Liver (tissue), 9 donors: ENCODE measurements around the gene RNPS1. TPM values are rescaled to one million over a fixed set of nuclear protein-coding genes. Genes with fewer than 3 reads are reported as not detected.

Experiments
- DNase-seq: peaks from one replicate; pipeline ENCODE4 v3.0.0-alpha.2; 2017; ENCODE audit warnings: low spot score
- H3K27ac ChIP-seq, 2 donors: one replicate each; pipeline ENCODE4 v1.7.0; 2013; ENCODE audit warnings: inconsistent platforms in 2 of 2, low read length in 2 of 2, control low read depth in 1 of 2, low read depth in 1 of 2, mild to moderate bottlenecking in 1 of 2
- H3K27me3 ChIP-seq, 4 donors: one replicate each; pipeline versions ENCODE4 v1.6.1 to v1.7.0; 2013; ENCODE audit warnings: low read length in 3 of 4, inconsistent platforms in 1 of 4, mild to moderate bottlenecking in 1 of 4, moderate library complexity in 1 of 4; ENCODE audit not compliant: control insufficient read depth in 4 of 4, insufficient read depth in 4 of 4
- H3K36me3 ChIP-seq, 4 donors: one replicate each; pipeline versions ENCODE4 v1.6.1 to v1.7.0; 2013; ENCODE audit warnings: low read length in 3 of 4, mild to moderate bottlenecking in 3 of 4, low read depth in 1 of 4, moderate library complexity in 1 of 4; ENCODE audit not compliant: control insufficient read depth in 4 of 4, insufficient read depth in 3 of 4
- H3K4me1 ChIP-seq, 4 donors: one replicate each; pipeline versions ENCODE4 v1.6.1 to v1.7.0; 2013; ENCODE audit warnings: low read length in 3 of 4, mild to moderate bottlenecking in 3 of 4, moderate library complexity in 1 of 4; ENCODE audit not compliant: control insufficient read depth in 4 of 4, insufficient read depth in 4 of 4
- H3K4me3 ChIP-seq, 3 donors: one replicate each; pipeline versions ENCODE4 v1.6.1 to v1.7.0; 2013; ENCODE audit warnings: low read length in 3 of 3, control low read depth in 1 of 3, low read depth in 1 of 3, mild to moderate bottlenecking in 1 of 3
- H3K9ac ChIP-seq, 2 donors: one replicate each; pipeline ENCODE4 v1.7.0; 2013; ENCODE audit warnings: low read length in 2 of 2, mild to moderate bottlenecking in 2 of 2, moderate library complexity in 2 of 2, control low read depth in 1 of 2, low read depth in 1 of 2
- H3K9me3 ChIP-seq, 4 donors: one replicate each; pipeline versions ENCODE4 v1.6.1 to v1.7.0; 2013; ENCODE audit warnings: low read length in 3 of 4; ENCODE audit not compliant: control insufficient read depth in 4 of 4
- EGR1 ChIP-seq, 2 donors: IDR thresholded peaks; 2 replicates each; pipeline ENCODE4 v1.6.1; 2016 to 2018; ENCODE audit warnings: antibody characterized with exemption in 2 of 2, low read depth in 2 of 2
- FOXA1 ChIP-seq: IDR thresholded peaks from 2 replicates; pipeline ENCODE4 v1.6.1; 2016; ENCODE audit warnings: antibody characterized with exemption
- FOXA2 ChIP-seq: IDR thresholded peaks from 2 replicates; pipeline ENCODE4 v1.6.1; 2016; ENCODE audit warnings: antibody characterized with exemption
- GABPA ChIP-seq, 2 donors: IDR thresholded peaks in 1 of 2; conservative IDR thresholded peaks in 1 of 2; 2 replicates each; pipeline ENCODE4 v1.6.1; 2016; ENCODE audit warnings: antibody characterized with exemption in 2 of 2, mild to moderate bottlenecking in 1 of 2, moderate library complexity in 1 of 2
- HNF4A ChIP-seq, 2 donors: conservative IDR thresholded peaks; 2 replicates each; pipeline ENCODE4 v1.6.1; 2016; ENCODE audit warnings: antibody characterized with exemption in 2 of 2, mild to moderate bottlenecking in 2 of 2
- HNF4G ChIP-seq: IDR thresholded peaks from 2 replicates; pipeline ENCODE4 v1.6.1; 2016; ENCODE audit warnings: antibody characterized with exemption
- JUND ChIP-seq, 2 donors: IDR thresholded peaks; 2 replicates each; pipeline ENCODE4 v1.6.1; 2016; ENCODE audit warnings: antibody characterized with exemption in 2 of 2
- NR2F2 ChIP-seq: IDR thresholded peaks from 2 replicates; pipeline ENCODE4 v1.6.1; 2016; ENCODE audit warnings: antibody characterized with exemption
- RAD21 ChIP-seq, 2 donors: IDR thresholded peaks; 2 replicates each; pipeline ENCODE4 v1.6.1; 2016; ENCODE audit warnings: antibody characterized with exemption in 2 of 2, mild to moderate bottlenecking in 2 of 2
- RXRA ChIP-seq, 2 donors: IDR thresholded peaks; 2 replicates each; pipeline ENCODE4 v1.6.1; 2017 to 2018; ENCODE audit warnings: antibody characterized with exemption in 2 of 2, mild to moderate bottlenecking in 1 of 2
- SP1 ChIP-seq: IDR thresholded peaks from 2 replicates; pipeline ENCODE4 v1.6.1; 2018; ENCODE audit warnings: antibody characterized with exemption, mild to moderate bottlenecking
- TAF1 ChIP-seq: conservative IDR thresholded peaks from 2 replicates; pipeline ENCODE4 v1.6.1; 2016; ENCODE audit warnings: antibody characterized with exemption, mild to moderate bottlenecking
- YY1 ChIP-seq: IDR thresholded peaks from 2 replicates; pipeline ENCODE4 v1.6.1; 2016; ENCODE audit warnings: antibody characterized with exemption, mild to moderate bottlenecking
- WGBS: extraction: QIAGEN DNeasy Blood & Tissue Kit; methylation state at CpG from one replicate; pipeline ENCODE4 v1.1.7; 2013; 5-methylcytosine and 5-hydroxymethylcytosine counted together
- polyA plus RNA-seq, 2 donors: library from polyadenylated mRNA; stranded (reverse) in 1 of 2; unstranded in 1 of 2; fragments of 200-250 nt in 1 of 2; fragments of >200 nt in 1 of 2; fragmentation: Nextera tagmentation in 1 of 2; extraction: Ambion mirVana in 1 of 2; gene quantifications; one replicate each; pipeline versions ENCODE4 v1.2.1 to v1.2.3, GENCODE V29; 2013 to 2015
- total RNA-seq, 2 donors: library from RNA; depleted of rRNA; stranded (reverse); fragments of >200 nt; gene quantifications; one replicate each; pipeline ENCODE4 v1.2.3, GENCODE V29; 2014
- TF ChIP-seq, protein P1 (sequence below): fragments of 150-350 bp; IDR thresholded peaks from 2 replicates; pipeline ENCODE4 v1.5.1; 2017; ENCODE audit warnings: improper control_type of control experiment, low read depth, low read length; ENCODE audit not compliant: missing input control
- TF ChIP-seq, protein P2 (sequence below): IDR thresholded peaks from 2 replicates; pipeline ENCODE4 v1.6.1; 2016; ENCODE audit warnings: antibody characterized with exemption
- TF ChIP-seq, protein P3 (sequence below): IDR thresholded peaks from 2 replicates; pipeline ENCODE4 v1.6.1; 2016; ENCODE audit warnings: antibody characterized with exemption
- TF ChIP-seq, protein P4 (sequence below): IDR thresholded peaks from 2 replicates; pipeline ENCODE4 v1.6.1; 2016; ENCODE audit warnings: antibody characterized with exemption
- donor health status: healthy.
- donor health status: healthy.
- donor health status: healthy.
- donor health status: healthy.
- donor health status: healthy.

RNPS1 gene
- total and polyA plus RNA-seq, 4 donors, result 31.3 to 38.2 (median 36.7) TPM

DNA sequence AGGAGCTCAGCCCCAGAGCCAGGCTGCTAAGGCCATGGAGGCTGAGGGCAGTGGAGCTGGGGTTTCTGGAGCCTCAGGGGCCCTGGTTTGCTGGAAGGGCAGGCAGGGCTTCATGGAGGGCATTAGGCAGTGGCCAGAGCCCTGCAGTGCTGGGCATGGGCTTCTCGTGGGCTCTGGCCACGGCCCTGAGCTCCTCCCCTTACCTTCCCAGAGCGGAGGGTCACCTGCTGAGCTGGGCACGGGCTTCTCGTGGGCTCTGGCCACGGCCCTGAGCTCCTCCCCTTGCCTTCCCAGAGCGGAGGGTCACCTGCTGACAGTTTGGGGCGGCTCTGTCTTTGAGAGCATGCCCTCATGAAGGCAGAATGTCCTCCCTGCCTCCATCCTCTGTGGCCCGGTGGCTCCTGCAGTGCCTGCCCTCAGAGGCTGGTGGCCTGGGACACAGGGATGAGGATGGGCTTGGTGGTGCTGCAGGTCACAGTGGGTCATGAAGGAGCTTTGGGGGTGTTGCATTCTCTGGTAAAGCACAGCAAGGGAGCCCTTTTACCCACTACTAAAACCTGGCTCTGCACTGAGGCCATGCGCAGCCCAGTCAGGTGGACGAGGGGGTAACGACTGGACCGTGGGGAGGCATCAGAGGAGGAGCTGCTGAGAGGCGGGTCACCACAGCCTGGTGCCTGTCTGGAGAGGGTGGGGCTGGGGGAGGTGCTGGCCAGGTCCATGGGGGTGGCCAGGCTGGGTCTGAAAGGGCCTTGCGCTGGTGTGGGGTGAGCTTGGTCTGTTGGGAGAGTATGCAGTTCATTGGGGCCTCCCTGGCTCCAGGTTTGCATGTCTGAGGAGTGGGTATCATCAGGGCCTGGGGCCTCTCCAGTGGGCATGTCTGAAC lies 2.9 kb upstream of the RNPS1 start:
- H3K27ac ChIP-seq, result no peak overlapping the region
- H3K9ac ChIP-seq, result no peak overlapping the region
- no peaks in the 10 kb centered on the region for H3K9me3 ChIP-seq
- WGBS, result 78% methylated on average over 15 of the region's 15 CpGs
- no peak overlapping the region for H3K4me3 ChIP-seq
- H3K36me3 ChIP-seq, result no peaks in the 10 kb centered on the region
- TF ChIP-seq FOXA2 (no peak), HNF4A (conservative IDR thresholded peaks at IDR 0.05) (no peak)
- H3K4me1 ChIP-seq, result peaks cover 8 to 27% (median 22%) of the 10 kb centered on the region in 4 donors
- no peaks in the 10 kb centered on the region for H3K27me3 ChIP-seq
- no peak for DNase-seq

DNA sequence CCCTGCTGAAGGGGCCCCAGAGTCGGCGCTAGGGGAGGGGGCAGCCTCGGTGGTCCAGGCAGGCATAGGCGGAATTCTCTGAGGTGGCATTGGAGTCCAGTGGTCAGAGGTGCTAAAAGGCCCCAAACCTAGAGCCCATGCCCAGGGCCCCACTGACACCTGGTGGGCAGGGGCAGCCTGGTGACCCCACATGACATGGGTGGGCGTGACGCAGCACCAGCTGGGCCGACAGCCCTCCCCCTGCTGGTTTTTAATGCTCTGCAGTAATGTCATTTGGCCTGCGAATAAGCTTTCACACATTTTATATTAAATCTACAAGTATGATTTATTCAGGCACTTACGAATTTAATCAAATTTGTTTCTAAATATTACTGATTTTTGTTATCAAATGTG lies 2.1 kb upstream of the RNPS1 start:
- DNase-seq, result no peak
- Histone ChIP-seq H3K9me3 (no peaks in the 10 kb centered on the region), H3K27ac (no peak overlapping the region), H3K4me1 (peaks cover 11 to 30% (median 24%) of the 10 kb centered on the region in 4 donors), H3K36me3 (no peaks in the 10 kb centered on the region), H3K4me3 (no peak overlapping the region), H3K27me3 (no peaks in the 10 kb centered on the region), H3K9ac (no peak overlapping the region)
- 92% methylated on average over 9 of the region's 9 CpGs for WGBS
- no peak for TF ChIP-seq RXRA (IDR thresholded peaks at IDR 0.05)
- TF ChIP-seq YY1, result no peak
- TF ChIP-seq, protein P1, sequence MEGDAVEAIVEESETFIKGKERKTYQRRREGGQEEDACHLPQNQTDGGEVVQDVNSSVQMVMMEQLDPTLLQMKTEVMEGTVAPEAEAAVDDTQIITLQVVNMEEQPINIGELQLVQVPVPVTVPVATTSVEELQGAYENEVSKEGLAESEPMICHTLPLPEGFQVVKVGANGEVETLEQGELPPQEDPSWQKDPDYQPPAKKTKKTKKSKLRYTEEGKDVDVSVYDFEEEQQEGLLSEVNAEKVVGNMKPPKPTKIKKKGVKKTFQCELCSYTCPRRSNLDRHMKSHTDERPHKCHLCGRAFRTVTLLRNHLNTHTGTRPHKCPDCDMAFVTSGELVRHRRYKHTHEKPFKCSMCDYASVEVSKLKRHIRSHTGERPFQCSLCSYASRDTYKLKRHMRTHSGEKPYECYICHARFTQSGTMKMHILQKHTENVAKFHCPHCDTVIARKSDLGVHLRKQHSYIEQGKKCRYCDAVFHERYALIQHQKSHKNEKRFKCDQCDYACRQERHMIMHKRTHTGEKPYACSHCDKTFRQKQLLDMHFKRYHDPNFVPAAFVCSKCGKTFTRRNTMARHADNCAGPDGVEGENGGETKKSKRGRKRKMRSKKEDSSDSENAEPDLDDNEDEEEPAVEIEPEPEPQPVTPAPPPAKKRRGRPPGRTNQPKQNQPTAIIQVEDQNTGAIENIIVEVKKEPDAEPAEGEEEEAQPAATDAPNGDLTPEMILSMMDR, result no peak
- TF ChIP-seq, protein P2, sequence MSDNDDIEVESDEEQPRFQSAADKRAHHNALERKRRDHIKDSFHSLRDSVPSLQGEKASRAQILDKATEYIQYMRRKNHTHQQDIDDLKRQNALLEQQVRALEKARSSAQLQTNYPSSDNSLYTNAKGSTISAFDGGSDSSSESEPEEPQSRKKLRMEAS, result no peak
- TF ChIP-seq TAF1, result no peak
- no peak for TF ChIP-seq FOXA1
- no peak for TF ChIP-seq HNF4G
- TF ChIP-seq, protein P3, sequence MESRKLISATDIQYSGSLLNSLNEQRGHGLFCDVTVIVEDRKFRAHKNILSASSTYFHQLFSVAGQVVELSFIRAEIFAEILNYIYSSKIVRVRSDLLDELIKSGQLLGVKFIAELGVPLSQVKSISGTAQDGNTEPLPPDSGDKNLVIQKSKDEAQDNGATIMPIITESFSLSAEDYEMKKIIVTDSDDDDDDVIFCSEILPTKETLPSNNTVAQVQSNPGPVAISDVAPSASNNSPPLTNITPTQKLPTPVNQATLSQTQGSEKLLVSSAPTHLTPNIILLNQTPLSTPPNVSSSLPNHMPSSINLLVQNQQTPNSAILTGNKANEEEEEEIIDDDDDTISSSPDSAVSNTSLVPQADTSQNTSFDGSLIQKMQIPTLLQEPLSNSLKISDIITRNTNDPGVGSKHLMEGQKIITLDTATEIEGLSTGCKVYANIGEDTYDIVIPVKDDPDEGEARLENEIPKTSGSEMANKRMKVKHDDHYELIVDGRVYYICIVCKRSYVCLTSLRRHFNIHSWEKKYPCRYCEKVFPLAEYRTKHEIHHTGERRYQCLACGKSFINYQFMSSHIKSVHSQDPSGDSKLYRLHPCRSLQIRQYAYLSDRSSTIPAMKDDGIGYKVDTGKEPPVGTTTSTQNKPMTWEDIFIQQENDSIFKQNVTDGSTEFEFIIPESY, result no peak
- TF ChIP-seq SP1, result no peak
- no peak for TF ChIP-seq EGR1 (IDR thresholded peaks at IDR 0.05; ENCODE audit: low read depth in 2 of 2)
- no peak for TF ChIP-seq FOXA2
- TF ChIP-seq NR2F2, result no peak
- no peak for TF ChIP-seq GABPA (IDR thresholded peaks at IDR 0.05 in 1 of 2, conservative IDR thresholded peaks at IDR 0.05 in 1 of 2)
- TF ChIP-seq, protein P4, sequence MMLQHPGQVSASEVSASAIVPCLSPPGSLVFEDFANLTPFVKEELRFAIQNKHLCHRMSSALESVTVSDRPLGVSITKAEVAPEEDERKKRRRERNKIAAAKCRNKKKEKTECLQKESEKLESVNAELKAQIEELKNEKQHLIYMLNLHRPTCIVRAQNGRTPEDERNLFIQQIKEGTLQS, result no peak
- no peak for TF ChIP-seq RAD21 (IDR thresholded peaks at IDR 0.05)
- TF ChIP-seq JUND (IDR thresholded peaks at IDR 0.05), result no peak
